Globus pallidus (tissue), 1 donor: ENCODE results near the gene CARD8.
"Not testable (repeated sequence)": the region's sequence is repeated elsewhere in the genome, so short reads cannot be mapped to it uniquely, and the experiment has no call there.

ENCODE experiments used
- DNase-seq: peaks from one replicate; pipeline ENCODE4 v3.0.0-alpha.2; 2015; ENCODE audit warnings: low spot score

CARD8 gene

DNA sequence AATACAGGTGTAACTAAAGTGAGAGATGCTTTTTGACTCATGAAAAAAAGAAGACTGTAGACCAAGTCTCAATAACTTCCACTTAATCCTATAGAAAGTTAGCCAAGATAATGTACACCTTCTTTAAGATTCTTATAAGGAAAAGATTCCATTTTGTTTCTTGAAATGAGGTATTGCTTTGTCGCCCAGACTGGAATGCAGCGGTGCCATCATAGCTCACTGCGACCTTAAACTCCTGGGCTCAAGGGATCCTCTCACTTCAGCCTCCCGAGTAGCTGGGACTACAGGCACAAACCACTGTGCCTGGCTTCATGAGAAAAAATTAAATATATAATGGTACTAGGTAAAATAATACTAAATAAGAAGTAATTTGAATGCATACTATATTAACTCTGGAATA, 3.3 kb upstream of the CARD8 start:
- not testable (repeated sequence) for DNase-seq

DNA sequence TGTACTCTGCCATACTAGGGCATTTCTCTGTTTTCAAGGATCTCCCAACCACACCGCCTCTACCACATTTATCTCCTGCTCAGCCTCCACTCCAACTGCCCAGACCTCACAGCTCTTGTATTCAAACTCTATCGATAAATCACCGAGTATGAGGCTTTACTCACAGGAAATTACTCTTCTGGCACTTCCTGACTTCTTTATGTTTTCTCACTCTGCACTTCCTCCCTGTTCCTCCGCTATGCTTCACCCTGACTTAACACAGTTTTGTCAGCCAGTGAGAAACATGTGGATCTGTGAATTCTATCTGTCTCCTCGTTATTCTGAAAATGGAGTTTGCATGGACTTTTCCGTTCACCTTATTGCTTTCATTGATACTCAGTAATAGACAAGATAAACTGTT, 2.6 kb upstream of the CARD8 start:
- DNase-seq, result no peak

DNA sequence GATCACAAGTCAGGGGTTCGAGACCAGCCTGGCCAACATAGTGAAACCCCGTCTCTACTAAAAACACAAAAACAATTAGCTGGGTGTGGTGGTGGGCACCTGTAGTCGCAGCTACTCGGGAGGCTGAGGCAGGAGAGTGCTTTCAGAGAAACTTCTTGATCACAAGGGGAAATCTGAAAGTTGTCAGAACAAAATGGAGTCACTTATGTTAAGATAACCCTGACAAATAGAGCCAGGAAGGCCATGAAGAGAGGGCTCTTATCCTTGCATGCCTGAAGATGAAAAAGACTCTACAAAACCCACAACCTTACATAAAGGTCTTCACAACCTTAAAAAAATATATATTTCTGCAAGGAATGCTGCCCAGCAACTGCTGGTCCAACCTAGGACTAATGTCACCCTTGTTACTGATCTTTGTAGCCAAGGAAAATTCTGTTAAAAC, 1.2 kb downstream of the CARD8 start:
- no peak for DNase-seq

DNA sequence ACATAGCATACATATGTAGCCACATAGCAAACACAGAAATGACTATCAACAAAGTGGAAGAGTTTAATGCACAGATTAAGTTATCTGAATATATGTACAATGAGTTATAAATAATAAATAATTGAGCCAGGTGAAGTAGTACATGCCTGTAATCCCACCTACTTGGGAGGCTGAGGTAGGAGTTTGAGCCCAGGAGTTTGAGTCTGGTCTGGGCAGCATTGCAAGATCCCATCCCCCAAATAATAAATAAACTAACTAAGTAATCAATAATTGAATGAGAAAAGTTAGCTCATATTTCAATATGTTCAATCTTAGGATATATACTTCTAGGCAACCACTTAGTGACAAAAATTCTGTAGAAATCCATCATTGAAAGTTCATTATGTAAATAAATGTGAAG, 1.7 kb downstream of the CARD8 start:
- DNase-seq, result no peak

DNA sequence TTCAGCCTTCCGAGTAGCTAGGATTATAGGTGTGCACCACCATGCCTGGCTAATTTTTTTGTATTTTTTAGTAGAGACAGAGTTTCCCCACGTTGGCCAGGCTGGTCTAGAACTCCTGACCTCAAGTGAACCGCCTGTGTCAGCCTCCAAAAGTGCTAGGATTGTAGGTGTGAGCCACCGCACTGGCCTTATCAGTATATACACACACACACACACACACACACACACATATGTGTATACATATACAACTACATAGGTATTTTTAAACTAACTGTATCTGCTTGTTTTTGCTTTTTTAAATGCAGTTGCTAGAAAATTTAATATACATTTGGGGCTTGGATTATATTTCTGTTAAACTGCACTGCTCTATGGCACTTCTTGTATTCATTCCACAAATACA, 3.1 kb downstream of the CARD8 start:
- no peak for DNase-seq

DNA sequence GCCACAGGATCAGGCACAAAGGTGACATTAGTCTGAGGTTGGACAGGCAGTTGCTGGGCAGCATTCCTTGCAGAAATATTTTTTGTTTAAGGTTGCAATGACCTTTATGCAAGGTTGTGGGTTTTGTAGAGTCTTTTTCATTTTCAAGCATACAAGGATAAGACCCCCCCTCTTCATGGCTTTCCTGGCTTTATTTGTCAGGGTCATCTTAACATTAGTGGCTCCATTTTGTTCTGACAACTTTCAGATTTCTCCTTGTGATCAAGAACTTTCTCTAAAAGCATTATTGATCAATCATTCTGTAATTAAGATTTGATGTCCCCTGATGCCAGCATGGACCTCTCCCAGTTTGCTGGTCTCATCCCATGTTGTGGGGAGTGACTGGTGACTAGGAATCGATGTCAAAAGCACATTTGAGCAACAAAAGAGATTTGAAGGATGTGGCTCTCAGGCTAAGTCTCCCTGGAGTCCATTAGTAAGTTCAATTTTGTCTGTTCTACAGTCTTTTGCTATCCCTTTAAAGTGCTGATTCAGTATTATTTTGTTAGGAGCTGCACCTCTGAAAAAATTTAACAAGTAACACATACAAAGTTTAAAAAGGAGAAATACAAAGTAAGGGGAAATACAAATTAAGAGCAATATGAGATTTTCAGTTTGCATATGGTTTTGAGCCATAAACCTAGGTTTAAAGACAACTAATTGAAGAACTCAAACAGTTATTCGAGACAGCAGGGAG, 5.3 kb downstream of the CARD8 start:
- no peak for DNase-seq

DNA sequence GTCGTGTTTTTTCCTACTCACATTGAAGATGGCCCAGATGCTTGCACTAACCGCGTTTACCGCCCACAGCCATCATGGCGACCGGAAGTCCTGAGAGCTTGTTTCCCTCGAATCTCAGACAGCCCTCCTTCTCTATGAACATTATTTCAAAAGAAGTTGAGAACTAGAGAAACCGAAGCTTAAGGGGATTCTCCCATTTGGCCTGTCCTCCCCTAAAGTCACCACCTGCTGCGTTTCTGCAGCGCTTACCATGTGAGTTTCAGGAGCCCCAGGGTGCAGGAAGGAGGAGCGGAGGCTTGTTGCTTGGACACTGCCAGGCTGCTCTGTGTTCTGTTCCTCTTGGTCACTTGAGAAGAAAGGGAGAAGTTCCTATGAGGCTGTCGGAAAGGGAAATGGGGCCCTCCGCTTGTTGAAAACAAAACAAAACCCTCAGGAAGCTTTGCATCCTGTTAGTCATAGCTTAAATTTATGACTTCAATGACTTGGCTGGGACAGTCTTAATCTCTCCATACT, 6.2 kb downstream of the CARD8 start:
- peak; percentile 45 for DNase-seq

DNA sequence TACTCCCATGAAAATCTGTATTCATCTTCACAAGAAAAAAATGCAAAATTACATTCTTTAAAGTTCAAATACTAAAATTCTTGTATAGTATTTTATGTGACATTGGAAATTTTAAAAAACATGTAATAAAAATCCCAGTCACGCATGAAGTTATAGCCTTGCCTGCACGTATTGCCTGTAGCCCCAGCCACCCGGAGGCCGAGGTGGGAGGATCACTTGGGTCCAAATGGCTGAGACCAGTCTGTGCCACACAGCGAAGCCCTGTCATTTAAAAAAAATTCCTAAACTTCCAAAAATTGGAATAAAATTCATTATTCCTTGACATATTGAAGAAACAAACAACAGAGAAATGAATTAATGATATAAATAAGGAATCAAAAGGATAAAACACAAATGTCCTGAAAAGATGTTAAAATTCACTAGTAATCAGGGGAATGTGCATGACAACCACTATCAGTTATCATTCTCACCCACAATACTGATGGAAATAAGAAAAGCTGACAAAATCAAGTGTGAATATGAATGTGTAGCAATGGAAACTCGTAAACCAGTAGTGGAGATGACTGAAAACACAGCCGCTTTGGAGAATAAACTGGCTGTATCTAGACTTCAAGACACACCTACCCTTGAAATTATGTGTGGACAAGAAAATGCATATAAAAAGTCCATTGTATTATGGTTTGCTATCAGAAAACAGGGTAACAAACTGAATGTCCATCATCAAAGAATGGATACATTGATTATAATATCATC, 7.5 kb downstream of the CARD8 start:
- no peak for DNase-seq

DNA sequence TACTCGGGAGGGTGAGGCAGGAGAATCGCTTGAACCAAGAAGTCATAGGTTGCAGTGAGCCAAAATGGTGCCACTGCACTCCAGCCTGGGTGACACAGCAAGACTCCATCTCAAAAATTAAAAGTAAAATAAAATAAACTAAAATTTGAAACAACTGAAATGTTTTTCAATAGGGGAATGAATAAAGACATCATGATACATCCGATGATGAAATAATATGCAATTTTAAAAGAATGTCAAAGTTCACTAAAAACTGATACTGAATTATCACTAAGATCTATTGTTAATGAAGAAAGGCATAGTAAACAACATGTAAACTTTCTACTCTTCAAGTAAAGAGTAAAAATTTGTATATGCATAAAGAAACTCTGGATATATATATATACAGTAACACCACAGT, 8.5 kb downstream of the CARD8 start:
- DNase-seq, result no peak

DNA sequence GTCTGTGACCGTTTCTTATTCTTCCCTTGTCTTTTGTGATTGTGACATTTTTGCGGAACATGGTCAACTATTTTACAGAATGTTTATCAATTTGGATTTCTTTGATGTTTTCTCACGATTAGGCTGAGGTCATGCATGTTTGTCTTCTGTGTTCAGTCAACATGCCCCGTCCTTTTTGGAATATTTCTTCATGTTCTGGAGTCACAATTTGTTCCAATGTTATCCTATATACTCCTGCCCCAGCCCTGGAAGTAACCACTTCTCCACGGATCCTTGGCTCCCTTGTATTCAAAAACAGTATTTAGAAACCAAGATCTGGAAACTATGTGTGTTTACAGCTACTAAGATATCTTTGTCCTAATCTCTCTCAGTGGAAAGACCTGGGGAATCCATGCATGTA, 9.6 kb downstream of the CARD8 start:
- DNase-seq, result no peak

DNA sequence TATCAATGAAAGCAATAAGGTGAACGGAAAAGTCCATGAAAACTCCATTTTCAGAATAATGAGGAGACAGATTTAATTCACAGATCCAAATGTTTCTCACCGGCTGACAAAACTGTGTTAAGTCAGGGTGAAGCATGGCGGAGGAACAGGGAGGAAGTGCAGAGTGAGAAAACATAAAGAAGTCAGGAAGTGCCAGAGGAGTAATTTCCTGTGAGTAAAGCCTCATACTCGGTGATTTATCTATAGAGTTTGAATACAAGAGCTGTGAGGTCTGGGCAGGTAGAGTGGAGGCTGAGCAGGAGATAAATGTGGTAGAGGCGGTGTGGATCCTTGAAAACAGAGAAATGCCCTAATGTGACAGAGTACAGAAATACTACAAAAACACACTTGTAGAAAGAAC, 11.4 kb downstream of the CARD8 start:
- DNase-seq, result no peak

DNA sequence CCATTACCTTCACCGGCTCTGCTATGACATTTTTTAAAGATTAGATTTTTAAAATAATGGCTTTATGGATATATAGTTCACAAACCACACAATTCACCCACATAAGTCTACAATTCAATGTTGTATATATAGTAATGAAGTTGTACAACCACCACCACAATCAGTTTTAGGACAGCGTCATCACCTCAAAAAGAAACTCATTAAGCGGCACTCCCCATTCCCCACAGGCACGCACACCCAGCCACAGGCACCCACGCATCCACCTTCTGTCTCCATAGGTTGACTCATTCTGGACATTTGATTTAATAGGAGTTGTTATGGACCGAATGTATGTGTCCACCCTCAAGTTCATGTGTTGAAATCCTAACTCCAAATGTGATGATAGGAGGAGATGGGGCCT, 13.9 kb downstream of the CARD8 start:
- DNase-seq, result not testable (repeated sequence)

DNA sequence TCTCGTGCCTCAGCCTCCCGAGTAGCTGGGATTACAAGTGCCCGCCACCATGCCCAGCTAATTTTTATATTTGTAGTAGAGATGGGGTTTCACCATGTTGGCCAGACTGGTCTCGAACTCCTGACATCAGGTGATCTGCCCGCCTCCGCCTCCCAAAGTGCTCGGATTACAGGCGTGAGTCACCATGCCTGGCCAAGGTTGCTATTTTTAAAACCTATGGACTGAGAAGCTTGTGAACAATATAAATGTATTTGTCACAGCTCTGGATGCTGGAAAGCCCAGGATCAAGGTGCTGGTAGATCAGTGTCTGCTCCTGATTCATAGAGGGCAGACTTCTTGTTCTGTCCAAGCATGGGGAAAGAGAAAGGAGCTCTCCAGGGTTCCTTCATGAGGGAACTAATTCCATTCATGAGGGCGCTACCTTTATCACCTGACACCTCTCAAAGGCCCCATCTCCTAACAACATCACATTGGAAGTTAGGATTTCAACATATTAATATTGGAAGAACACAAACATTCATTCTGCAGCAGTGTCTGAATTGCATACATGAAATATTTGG, 16.1 kb downstream of the CARD8 start:
- DNase-seq, result no peak

DNA sequence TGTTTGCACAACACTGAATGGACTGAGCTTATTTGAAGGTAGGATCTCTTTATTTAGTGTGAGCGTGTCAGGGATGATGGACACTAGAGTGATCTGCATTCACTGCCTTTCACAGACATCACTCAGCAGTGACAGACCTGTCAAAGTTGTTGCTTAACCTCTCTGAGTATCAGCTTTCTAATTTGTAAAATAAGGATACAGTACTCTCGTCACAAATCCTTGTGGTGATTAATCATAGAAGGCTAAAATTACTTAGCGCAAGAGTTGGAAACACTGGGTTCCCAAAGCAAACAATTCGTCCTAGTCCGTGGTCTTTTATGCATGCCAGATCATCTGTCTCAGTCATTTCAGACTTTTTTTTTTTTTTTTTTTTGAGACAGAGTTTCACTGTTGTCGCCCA, 16.6 kb downstream of the CARD8 start:
- DNase-seq, result no peak

DNA sequence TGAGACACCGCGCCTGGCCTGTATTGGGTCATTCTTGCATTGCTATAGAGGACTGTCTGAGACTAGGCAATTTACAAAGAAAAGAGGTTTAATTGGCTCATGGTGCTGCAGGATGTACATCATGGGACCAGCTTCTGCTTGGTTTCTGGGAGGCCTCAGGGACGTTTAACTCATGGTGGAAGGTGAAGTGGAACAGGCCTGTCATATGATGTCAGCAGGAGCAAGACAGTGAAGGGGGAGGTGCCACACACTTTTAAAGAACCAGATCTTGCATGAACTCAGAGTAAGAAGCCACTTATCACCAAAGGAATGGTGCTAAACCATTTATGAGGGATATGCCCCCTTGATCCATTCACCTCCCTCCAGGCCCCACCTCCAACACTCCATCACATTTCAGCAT, 18.7 kb downstream of the CARD8 start:
- DNase-seq, result no peak

DNA sequence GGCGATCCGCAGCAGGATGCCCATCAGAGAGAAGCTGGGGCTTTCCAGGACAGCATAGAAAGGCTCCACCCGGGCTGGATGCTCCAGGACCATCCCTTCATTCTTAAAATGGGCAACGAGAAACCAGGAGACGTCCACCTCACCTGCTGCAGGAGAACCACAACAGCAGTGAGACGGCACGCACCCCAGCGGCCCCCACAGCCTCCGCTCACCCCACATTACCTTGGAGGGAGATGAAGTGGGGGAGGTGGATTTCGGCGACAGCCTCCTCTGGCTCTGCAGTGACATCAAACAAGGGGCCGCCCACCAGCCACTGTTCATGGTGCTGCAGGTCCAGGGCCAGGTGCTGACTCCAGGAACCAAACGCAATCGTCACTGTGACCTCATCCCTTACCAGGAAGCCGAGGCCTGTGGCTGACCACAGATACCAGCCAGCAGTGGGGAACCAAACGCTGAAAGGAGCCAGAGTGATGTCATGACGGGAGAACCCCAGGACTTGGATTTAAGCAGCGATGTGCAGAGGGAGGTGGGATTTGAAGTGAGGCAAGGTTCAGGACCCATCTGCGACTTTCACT, 25.1 kb downstream of the CARD8 start:
- no peak for DNase-seq

DNA sequence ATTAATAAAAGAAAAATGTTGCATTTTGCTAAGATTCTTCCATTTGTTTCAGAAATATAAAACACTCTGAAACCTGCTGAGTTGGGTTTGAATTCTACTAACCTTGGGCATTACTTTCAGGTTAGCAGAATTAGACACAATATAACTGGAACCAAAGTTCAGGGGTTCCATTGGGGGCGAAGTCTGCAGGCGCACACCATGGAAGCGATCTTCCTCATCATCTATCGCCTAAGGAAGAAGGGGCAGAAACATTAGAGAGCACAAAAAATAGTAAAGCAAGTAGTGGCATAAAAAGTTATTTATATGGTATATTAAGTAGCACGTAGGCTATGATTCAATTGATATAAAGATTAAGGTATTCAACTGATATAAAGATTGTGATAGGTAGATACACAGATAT, 34.1 kb downstream of the CARD8 start:
- no peak for DNase-seq

DNA sequence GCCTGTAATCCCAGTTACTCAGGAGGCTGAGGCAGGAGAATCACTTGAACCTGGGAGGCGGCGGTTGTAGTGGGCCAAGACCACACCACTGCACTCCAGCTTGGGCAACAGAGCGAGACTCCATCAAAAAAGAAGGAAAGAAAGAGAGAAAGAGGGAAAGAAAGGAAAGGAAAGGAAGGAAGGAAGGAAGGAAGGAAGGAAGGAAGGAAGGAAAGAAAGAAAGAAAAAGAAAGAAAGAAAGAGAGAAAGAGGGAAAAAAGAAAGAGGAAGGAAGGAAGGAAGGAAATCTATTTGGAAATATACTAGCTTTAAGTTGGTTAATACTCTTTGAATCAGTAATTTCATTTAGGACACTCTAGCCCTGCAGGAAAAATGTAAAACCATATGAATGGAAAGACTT, 34.9 kb downstream of the CARD8 start:
- DNase-seq, result not testable (repeated sequence)

DNA sequence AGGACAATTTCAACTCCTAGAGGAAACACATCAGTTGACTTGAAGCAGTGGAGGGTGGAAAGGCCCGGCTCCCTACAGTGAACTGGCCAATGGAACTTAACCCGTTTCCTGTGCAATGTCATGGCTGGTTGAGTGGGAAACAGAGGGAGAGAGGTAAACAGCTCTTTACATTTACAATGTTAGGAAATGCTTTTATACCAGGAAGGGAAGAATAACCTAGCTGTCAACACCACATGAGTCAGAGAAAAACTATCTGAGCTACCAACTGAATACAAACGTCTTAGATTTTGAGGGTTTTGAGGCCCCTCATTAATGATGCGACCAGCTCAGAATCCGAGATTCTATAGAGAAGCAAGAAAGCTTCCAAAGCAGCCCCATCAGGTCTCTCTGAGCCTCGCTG, 36.7 kb downstream of the CARD8 start:
- DNase-seq, result no peak

DNA sequence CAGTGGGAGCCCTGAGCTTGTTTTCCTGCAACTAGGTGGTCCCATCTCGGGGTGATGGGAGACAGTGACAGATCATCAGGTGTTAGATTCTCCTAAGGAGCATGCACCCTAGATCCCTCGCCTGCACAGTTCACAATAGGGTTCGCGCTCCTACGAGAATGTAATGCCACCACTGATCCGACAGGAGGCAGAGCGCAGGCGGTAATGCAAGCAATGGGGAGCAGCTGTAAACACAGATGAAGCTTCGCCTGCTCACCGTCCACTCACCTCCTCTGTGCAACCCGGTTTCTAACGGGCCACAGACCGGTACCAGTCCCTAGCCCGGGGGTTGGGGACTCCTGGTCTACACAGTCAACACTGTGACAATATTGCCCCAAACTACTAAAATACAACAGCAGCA, 38.8 kb downstream of the CARD8 start:
- no peak for DNase-seq

DNA sequence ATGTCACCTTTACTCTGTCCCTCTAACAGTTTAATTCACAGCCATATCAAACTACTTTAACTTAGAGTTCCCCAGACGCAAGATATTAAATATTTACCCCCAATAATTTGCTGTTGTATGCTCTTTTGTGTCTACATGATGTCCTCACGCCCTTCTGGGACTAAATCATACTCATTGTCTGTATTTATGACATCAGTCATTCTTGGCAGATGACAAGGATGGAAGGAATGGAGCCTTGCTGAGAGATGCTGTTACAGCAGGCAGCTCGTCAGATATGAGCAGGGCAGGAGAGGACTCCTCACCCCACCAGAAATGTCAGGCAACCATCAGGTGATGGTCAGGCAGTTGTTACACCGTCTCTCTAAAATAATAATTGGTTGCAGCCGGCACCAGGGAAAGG, 41.8 kb downstream of the CARD8 start:
- no peak for DNase-seq

DNA sequence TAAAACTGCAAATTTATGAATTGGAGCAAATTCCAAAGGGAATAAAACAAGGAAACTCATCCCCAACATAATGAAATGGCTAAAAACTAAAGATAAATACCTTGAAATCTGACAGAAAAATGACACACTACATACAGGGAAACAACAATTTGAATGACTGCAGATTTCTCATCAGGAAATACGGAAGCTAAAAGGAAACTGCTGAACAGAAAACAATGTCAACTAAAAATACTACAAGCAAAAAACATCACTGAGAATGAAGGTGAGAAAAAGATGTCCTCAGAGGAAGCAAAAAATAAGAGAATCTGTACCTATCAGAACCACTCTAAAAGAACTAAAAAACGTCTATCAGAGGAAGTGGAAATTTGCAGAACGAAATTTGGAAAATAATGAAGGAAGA, 45.7 kb downstream of the CARD8 start:
- DNase-seq, result no peak
